NCI-H526 treated with DMSO at 0.1 percent for 48 hours (cell line): Measurements from ENCODE around the gene GCC2.
"Not testable (repeated sequence)": the region's sequence is repeated elsewhere in the genome, so short reads cannot be mapped to it uniquely, and the experiment has no call there.

ENCODE experiments used
- DNase-seq: peaks from one replicate; lab custom pipeline; 2025; lab: John Stamatoyannopoulos, UW

GCC2 gene

GRCh38 chr2:108524688-108525087, 75.7 kb downstream of the GCC2 start:
- DNase-seq, result not testable (repeated sequence)

- not testable (repeated sequence) for DNase-seq
Observed at GRCh38 chr2:108525258-108525657, 76.3 kb downstream of the GCC2 start.

GRCh38 chr2:108531674-108532055, 82.7 kb downstream of the GCC2 start:
- DNase-seq, result no peak

GRCh38 chr2:108533832-108534583, 85.0 kb downstream of the GCC2 start, which contains the start of gene LIMS1:
Gene LIMS1, plus strand, starts transcription at chr2:108534470. Its CDS starts 93 bp downstream, at chr2:108534563.
- DNase-seq, result peak; percentile 66

GRCh38 chr2:108534584-108535356, 85.8 kb downstream of the GCC2 start:
- peak; percentile 43 for DNase-seq

GRCh38 chr2:108535357-108535631, 86.3 kb downstream of the GCC2 start:
- no peak for DNase-seq

GRCh38 chr2:108536133-108536780, 87.3 kb downstream of the GCC2 start:
- DNase-seq, result no peak

- no peak for DNase-seq
Observed at GRCh38 chr2:108536911-108537310, 87.9 kb downstream of the GCC2 start.

- no peak for DNase-seq
Observed at GRCh38 chr2:108538000-108538625, 89.1 kb downstream of the GCC2 start.

GRCh38 chr2:108541451-108541850, 92.4 kb downstream of the GCC2 start:
- no peak for DNase-seq

GRCh38 chr2:108542071-108542470, 93.1 kb downstream of the GCC2 start:
- DNase-seq, result no peak

- no peak for DNase-seq
Observed at GRCh38 chr2:108547606-108548005, 98.6 kb downstream of the GCC2 start.

- DNase-seq, result no peak
Observed at GRCh38 chr2:108548208-108549003, 99.4 kb downstream of the GCC2 start.

GRCh38 chr2:108552566-108552965, 103.6 kb downstream of the GCC2 start:
- DNase-seq, result no peak

GRCh38 chr2:108553209-108553919, 104.4 kb downstream of the GCC2 start:
- DNase-seq, result no peak

GRCh38 chr2:108554528-108554927, 105.5 kb downstream of the GCC2 start:
- no peak for DNase-seq

GRCh38 chr2:108555572-108555971, 106.6 kb downstream of the GCC2 start:
- no peak for DNase-seq

GRCh38 chr2:108556581-108556980, 107.6 kb downstream of the GCC2 start:
- DNase-seq, result not testable (repeated sequence)
